Cardiac muscle cell (in vitro differentiated cells and primary cell): ENCODE results near the gene PBX1. TPM values are rescaled to one million over a fixed set of nuclear protein-coding genes. Genes with fewer than 3 reads are reported as not detected.

Experiments used
- DNase-seq, 2 donors: peaks; one replicate each; pipeline versions ENCODE4 v3.0.0 to v3.0.0-alpha.2; 2010 to 2017; ENCODE audit warnings: low read depth in 1 of 2, low spot score in 1 of 2
- H3K27ac ChIP-seq: fragments of 200-600 bp; sonication (generic); 2 replicates; pipeline ENCODE4 v1.5.1; 2016
- H3K27me3 ChIP-seq: fragments of 200-600 bp; sonication (generic); 2 replicates; pipeline ENCODE4 v1.6.0; 2016; ENCODE audit warnings: control low read depth
- H3K36me3 ChIP-seq: fragments of 200-600 bp; sonication (generic); 2 replicates; pipeline ENCODE4 v1.5.1; 2016; ENCODE audit warnings: control low read depth
- H3K4me1 ChIP-seq: fragments of 200-600 bp; sonication (generic); 2 replicates; pipeline ENCODE4 v1.8.1; 2017; ENCODE audit warnings: low read depth, mild to moderate bottlenecking, mixed run types
- H3K4me3 ChIP-seq: fragments of 200-600 bp; sonication (generic); 2 replicates; pipeline ENCODE4 v1.5.1; 2016; ENCODE audit warnings: mild to moderate bottlenecking
- H3K9me3 ChIP-seq: fragments of 200-600 bp; sonication (generic); 2 replicates; pipeline ENCODE4 v1.5.1; 2017; ENCODE audit warnings: low read depth, mild to moderate bottlenecking, control low read depth
- CTCF ChIP-seq: IDR thresholded peaks from 2 replicates; pipeline ENCODE4 v1.5.1; 2012; ENCODE audit warnings: low read depth, mild to moderate bottlenecking, low read length
- polyA plus RNA-seq: library from polyadenylated mRNA; unstranded; fragments of >200 nt; fragmentation: Nextera tagmentation; extraction: Ambion mirVana; gene quantifications from 2 replicates; pipeline ENCODE4 v1.2.1, GENCODE V29; 2016
- total RNA-seq: library from RNA; depleted of rRNA; stranded (reverse); fragments of >200 nt; gene quantifications from 2 replicates; pipeline ENCODE4 v1.2.3, GENCODE V29; 2016

The PBX1 gene
- total and polyA plus RNA-seq, 2 experiments from 2014 or later = 43.5 to 182 TPM

DNA sequence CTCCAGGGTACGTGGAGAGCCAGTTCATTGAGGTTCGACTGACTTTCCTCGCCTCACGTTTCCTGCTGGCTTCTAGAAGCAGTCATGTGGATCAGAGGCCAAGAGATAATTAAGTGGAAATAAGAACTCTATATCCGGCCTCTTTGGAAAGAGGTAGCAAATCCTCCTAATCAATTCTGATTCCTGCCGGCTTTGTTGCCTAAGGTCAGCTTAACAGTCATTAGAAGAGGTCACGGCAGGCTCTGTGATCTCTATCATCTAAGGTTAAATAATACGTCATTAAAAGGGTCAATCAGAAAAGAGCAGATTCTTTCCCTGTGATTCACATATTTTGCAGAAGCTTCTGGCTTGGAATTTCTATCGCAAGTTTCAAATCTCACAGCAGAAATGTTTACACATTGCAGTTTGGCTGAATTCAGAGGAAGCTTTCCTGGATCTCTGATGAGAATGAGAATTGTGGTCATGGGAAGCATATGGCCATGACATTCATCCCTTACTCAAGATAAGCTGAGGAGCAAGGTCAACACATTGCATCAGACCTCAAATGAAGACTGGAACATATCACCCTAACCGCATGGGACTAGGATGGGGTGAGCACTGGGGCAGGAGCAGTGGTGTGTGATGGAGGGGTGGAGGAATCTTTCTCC is 189.4 kb downstream of the PBX1 start:
- DNase-seq = peak in 1 of 2 donors; percentile 99
- peaks cover 26% of the 10 kb centered on the region for H3K4me1 ChIP-seq

DNA sequence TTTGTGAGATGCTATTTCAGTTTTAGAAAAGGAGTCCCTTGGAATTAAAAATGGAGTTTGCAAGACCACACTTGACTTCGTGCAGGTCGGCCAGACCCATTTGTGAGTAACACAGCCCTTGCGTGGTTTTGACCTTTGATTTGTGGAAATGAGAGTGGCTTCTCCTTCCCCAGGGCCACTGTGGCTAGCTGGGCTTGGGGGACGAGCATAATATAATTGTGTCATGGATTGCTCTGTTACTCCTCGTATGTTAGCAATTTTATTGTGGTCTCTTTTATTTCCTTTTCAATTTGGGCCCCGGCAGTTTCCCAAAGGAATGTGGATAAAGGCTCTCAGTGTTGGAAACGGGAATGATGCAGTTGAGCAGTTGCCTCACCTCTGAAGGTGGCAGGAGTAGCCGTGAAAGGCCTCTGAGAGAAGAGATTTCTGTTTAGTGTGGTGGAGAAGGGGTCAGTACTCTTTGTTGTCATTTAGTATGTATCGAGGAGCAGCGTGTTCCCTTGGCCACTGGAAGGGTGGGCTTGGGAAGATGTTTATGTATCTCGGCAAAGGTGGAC is 194.6 kb downstream of the PBX1 start:
- no peaks in the 10 kb centered on the region for H3K36me3 ChIP-seq
- no peak overlapping the region for H3K4me3 ChIP-seq
- peak in 1 of 2 donors; percentile 53 for DNase-seq
- H3K27me3 ChIP-seq = no peaks in the 10 kb centered on the region
- H3K9me3 ChIP-seq = no peaks in the 10 kb centered on the region
- TF ChIP-seq CTCF = no peak
- H3K27ac ChIP-seq = peak overlapping the region; percentile 78
- peaks cover 39% of the 10 kb centered on the region for H3K4me1 ChIP-seq

More for the DNA sequence above, 189.4 kb downstream of the PBX1 start:
- Histone ChIP-seq H3K9me3 (no peaks in the 10 kb centered on the region), H3K27me3 (no peaks in the 10 kb centered on the region), H3K36me3 (no peaks in the 10 kb centered on the region), H3K27ac (peak overlapping the region; percentile 49), H3K4me3 (no peak overlapping the region)
- no peak for TF ChIP-seq CTCF

GRCh38 chr1:164754088-164754600 is 195.2 kb downstream of the PBX1 start:
- no peak for TF ChIP-seq CTCF
- H3K36me3 ChIP-seq = no peaks in the 10 kb centered on the region
- peaks cover 39% of the 10 kb centered on the region for H3K4me1 ChIP-seq
- H3K27ac ChIP-seq = peak overlapping the region; percentile 78
- peak in 1 of 2 donors; percentile 83 for DNase-seq
- no peak overlapping the region for H3K4me3 ChIP-seq
- H3K9me3 ChIP-seq = no peaks in the 10 kb centered on the region
- no peaks in the 10 kb centered on the region for H3K27me3 ChIP-seq

DNA sequence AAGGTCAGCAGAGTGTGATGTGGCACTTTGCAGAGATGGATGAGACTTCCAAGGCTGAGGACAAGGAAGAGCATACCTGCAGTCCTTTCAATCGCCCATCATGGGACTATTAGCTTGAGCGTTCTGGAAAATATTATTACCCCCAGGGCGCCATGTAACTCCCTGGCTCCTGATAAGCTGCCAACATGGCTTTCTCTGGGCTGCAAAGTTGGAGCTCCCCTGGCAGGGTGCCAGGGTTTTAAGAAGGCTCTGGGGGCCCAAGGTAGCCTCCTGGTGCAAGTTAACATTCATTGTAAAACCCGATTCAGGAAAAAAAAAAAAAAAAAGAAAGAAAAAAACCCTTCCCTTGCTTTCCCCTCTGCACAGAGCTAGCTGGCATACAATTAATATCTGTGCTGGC is 196.7 kb downstream of the PBX1 start:
- H3K4me3 ChIP-seq = no peak overlapping the region
- H3K27me3 ChIP-seq = no peaks in the 10 kb centered on the region
- H3K9me3 ChIP-seq = no peaks in the 10 kb centered on the region
- no peak for TF ChIP-seq CTCF
- DNase-seq = no peak
- H3K27ac ChIP-seq = peak overlapping the region; percentile 10
- no peaks in the 10 kb centered on the region for H3K36me3 ChIP-seq
- peaks cover 40% of the 10 kb centered on the region for H3K4me1 ChIP-seq

DNA sequence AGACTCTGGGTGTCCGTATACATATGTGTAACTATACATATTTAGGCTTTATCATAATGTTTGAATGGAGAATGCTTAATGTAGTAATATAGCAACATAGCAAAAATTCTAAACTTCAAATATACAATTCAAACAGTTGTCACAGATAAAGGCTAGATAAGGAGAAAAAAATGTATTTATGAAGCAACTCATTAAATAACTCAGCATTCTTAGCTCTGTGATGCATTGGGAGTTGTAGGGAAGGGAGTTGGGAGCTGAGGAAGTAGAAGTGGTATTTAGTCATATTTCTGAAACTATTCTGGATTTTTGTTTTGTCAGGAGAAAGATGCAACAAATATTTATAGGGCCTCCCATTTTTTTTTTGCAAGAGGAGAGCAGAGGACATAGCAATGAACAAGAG is 197.8 kb downstream of the PBX1 start:
- Histone ChIP-seq H3K9me3 (no peaks in the 10 kb centered on the region), H3K4me1 (peaks cover 40% of the 10 kb centered on the region), H3K36me3 (no peaks in the 10 kb centered on the region), H3K27me3 (no peaks in the 10 kb centered on the region), H3K27ac (no peak overlapping the region), H3K4me3 (no peak overlapping the region)
- no peak for TF ChIP-seq CTCF
- peak in 1 of 2 donors; percentile 54 for DNase-seq
